ENCODE data around the gene KIF26B. TPM values are rescaled to one million over a fixed set of nuclear protein-coding genes. Genes with fewer than 3 reads are reported as not detected.
"Not testable (repeated sequence)": the region's sequence is repeated elsewhere in the genome, so short reads cannot be mapped to it uniquely, and the experiment has no call there.

The KIF26B gene
- total RNA-seq, 1 donor from 2014 or later, result 69.7 TPM

GRCh38 chr1:245401881-245402587 lies 247.2 kb downstream of the KIF26B start:
- Mint-ChIP-seq H3K36me3 (no peaks in the 10 kb centered on the region), H3K27ac (no peak overlapping the region), H3K9me3 (no peaks in the 10 kb centered on the region), H3K4me1 (peaks cover 10% of the 10 kb centered on the region), H3K4me3 (no peak overlapping the region), H3K27me3 (ENCODE audit: low read depth) (no peaks in the 10 kb centered on the region)
- TF ChIP-seq CTCF (IDR thresholded peaks at IDR 0.05; ENCODE audit: unreplicated experiment), result no peak
- DNase-seq (ENCODE audit: low spot score in 2 of 2, unreplicated experiment in 2 of 2), result no peak

- peaks cover 10% of the 10 kb centered on the region for H3K4me1 Mint-ChIP-seq
- H3K27me3 Mint-ChIP-seq (ENCODE audit: low read depth); H3K36me3 Mint-ChIP-seq; H3K4me3 Mint-ChIP-seq; H3K27ac Mint-ChIP-seq; DNase-seq (ENCODE audit: low spot score in 2 of 2, unreplicated experiment in 2 of 2); H3K9me3 Mint-ChIP-seq: not testable (repeated sequence)
Measured at GRCh38 chr1:245402998-245403397, 248.2 kb downstream of the KIF26B start.

- no peaks in the 10 kb centered on the region for H3K9me3 Mint-ChIP-seq
- no peak overlapping the region for H3K4me3 Mint-ChIP-seq
- no peak overlapping the region for H3K27ac Mint-ChIP-seq
- DNase-seq (ENCODE audit: low spot score in 2 of 2, unreplicated experiment in 2 of 2), result no peak
- TF ChIP-seq CTCF (IDR thresholded peaks at IDR 0.05; ENCODE audit: unreplicated experiment), result no peak
- H3K4me1 Mint-ChIP-seq, result peaks cover 18% of the 10 kb centered on the region
- H3K27me3 Mint-ChIP-seq (ENCODE audit: low read depth), result no peaks in the 10 kb centered on the region
- no peaks in the 10 kb centered on the region for H3K36me3 Mint-ChIP-seq
Measured at GRCh38 chr1:245404527-245404926, 249.7 kb downstream of the KIF26B start.

- H3K4me3 Mint-ChIP-seq, result no peak overlapping the region
- DNase-seq (ENCODE audit: low spot score in 2 of 2, unreplicated experiment in 2 of 2), result no peak
- no peaks in the 10 kb centered on the region for H3K9me3 Mint-ChIP-seq
- no peaks in the 10 kb centered on the region for H3K36me3 Mint-ChIP-seq
- H3K27ac Mint-ChIP-seq, result no peak overlapping the region
- H3K27me3 Mint-ChIP-seq (ENCODE audit: low read depth), result no peaks in the 10 kb centered on the region
- H3K4me1 Mint-ChIP-seq, result peaks cover 18% of the 10 kb centered on the region
- no peak for TF ChIP-seq CTCF (IDR thresholded peaks at IDR 0.05; ENCODE audit: unreplicated experiment)
Measured at GRCh38 chr1:245404952-245405351, 250.2 kb downstream of the KIF26B start.

- no peak for TF ChIP-seq CTCF (IDR thresholded peaks at IDR 0.05; ENCODE audit: unreplicated experiment)
- H3K4me3 Mint-ChIP-seq, result no peak overlapping the region
- H3K36me3 Mint-ChIP-seq, result no peaks in the 10 kb centered on the region
- H3K27me3 Mint-ChIP-seq (ENCODE audit: low read depth), result no peaks in the 10 kb centered on the region
- H3K9me3 Mint-ChIP-seq, result no peaks in the 10 kb centered on the region
- no peak overlapping the region for H3K27ac Mint-ChIP-seq
- H3K4me1 Mint-ChIP-seq, result peaks cover 23% of the 10 kb centered on the region
- no peak for DNase-seq (ENCODE audit: low spot score in 2 of 2, unreplicated experiment in 2 of 2)
Measured at GRCh38 chr1:245406426-245406825, 251.6 kb downstream of the KIF26B start.

- no peaks in the 10 kb centered on the region for H3K27me3 Mint-ChIP-seq (ENCODE audit: low read depth)
- H3K4me3 Mint-ChIP-seq, result no peak overlapping the region
- peaks cover 27% of the 10 kb centered on the region for H3K4me1 Mint-ChIP-seq
- no peaks in the 10 kb centered on the region for H3K36me3 Mint-ChIP-seq
- no peaks in the 10 kb centered on the region for H3K9me3 Mint-ChIP-seq
- H3K27ac Mint-ChIP-seq, result no peak overlapping the region
- no peak for DNase-seq (ENCODE audit: low spot score in 2 of 2, unreplicated experiment in 2 of 2)
- no peak for TF ChIP-seq CTCF (IDR thresholded peaks at IDR 0.05; ENCODE audit: unreplicated experiment)
Measured at GRCh38 chr1:245407983-245408382, 253.2 kb downstream of the KIF26B start.

Data from mesothelial cell of epicardium (in vitro differentiated cells).